Thyroid gland (tissue), 4 donors: ENCODE measurements around the gene TBX6.

Experiments used
- CTCF ChIP-seq, 6 experiments: fragments of 200-600 bp in 3 of 6; fragments of 450-650 bp in 3 of 6; sonication (generic) in 3 of 6; IDR thresholded peaks; one replicate each; pipeline ENCODE4 v1.5.1; 2016 to 2019; ENCODE audit warnings: antibody characterized with exemption in 6 of 6, mild to moderate bottlenecking in 2 of 6, inconsistent platforms in 1 of 6, moderate library complexity in 1 of 6
- POLR2A ChIP-seq, 2 donors: fragments of 450-650 bp; IDR thresholded peaks; one replicate each; pipeline ENCODE4 v1.6.1; 2017; ENCODE audit warnings: antibody characterized with exemption in 2 of 2, mild to moderate bottlenecking in 2 of 2, moderate library complexity in 1 of 2

DNA sequence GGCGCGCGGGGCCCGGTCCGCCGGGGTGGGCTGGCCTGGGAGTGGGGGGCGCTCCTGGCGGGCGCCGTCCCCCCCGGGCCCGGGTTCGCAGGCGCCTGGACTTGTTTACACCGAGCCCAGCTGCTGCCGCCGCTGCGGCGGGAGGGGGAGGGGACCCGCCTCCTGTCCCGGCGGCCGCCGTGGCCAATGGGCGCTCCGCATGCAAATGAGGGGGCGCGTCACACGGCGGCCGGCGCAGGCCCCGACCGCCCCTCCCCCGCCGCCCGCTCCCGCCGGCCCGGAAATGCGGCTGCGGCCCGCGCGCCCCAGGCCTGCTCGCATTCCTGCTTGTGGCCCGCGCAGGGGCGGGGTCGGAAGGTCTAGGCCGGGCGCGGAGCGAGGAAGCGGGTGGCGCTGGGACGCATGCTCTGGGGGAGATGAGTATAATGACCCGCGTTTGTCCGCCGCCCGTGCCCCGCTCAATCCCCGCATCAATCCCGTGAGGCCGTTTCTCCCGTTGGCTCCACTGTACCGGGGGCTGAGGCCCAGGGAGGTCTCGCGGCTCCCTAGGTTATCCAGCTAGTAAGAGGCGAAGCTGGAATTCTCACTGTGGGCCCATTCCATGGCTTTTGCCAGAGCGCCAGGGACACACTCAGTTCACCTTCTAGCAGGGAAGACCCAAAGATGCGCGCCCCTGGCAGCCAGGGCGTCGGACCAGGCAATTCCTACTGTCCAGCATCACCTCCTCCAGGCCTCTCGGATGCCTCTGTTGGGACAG, 4.6 kb upstream of the TBX6 start, which contains the start of gene YPEL3:
- TF ChIP-seq CTCF (IDR thresholded peaks at IDR 0.05) (no peak), POLR2A (IDR thresholded peaks at IDR 0.05) (peak in 1 of 2 donors; percentile 89)
